SK-N-SH (cell line): ENCODE results near the gene GABRB2. TPM values are rescaled to one million over a fixed set of nuclear protein-coding genes. Genes with fewer than 3 reads are reported as not detected.

Experiments used
- CTCF ChIA-PET: fragments of 300-600, 350-600 bp; formaldehyde crosslinking; extraction: SDS; loops from one replicate; lab custom pipeline; 2021; lab: Yijun Ruan, JAX
- POLR2A ChIA-PET: fragments of 350-600 bp; sonication (Branson Sonifier 250); formaldehyde crosslinking; extraction: SDS; loops from one replicate; lab custom pipeline; 2020; ENCODE audit warnings: antibody characterized with exemption, inconsistent platforms; lab: Yijun Ruan, JAX
- DNase-seq: peaks from one replicate; pipeline ENCODE4 v3.0.0; 2012
- H2AFZ ChIP-seq: fragments of 200-600 bp; sonication (generic); 2 replicates; pipeline ENCODE4 v1.8.1; 2016; ENCODE audit warnings: antibody characterized with exemption, mild to moderate bottlenecking, low read depth
- H3F3A ChIP-seq: fragments of 200-600 bp; sonication (generic); replicated peaks from 2 replicates; pipeline ENCODE3; 2016; ENCODE audit warnings: antibody characterized with exemption, mild to moderate bottlenecking; ENCODE audit not compliant: insufficient read depth
- H3K27ac ChIP-seq, 2 experiments: fragments of 200-500 bp in 1 of 2; fragments of 200-600 bp in 1 of 2; sonication (Bioruptor generic) in 1 of 2; sonication (generic), shearing (Covaris generic) in 1 of 2; 2 replicates each; pipeline versions ENCODE4 v1.5.1 to v1.6.1; 2014 to 2016; ENCODE audit warnings: low read depth in 2 of 2, inconsistent platforms in 1 of 2, low read length in 1 of 2, mild to moderate bottlenecking in 1 of 2, mixed read lengths in 1 of 2
- H3K27me3 ChIP-seq: fragments of 200-600 bp; sonication (generic), shearing (Covaris generic); 2 replicates; pipeline ENCODE4 v1.6.1; 2016; ENCODE audit warnings: mixed run types; ENCODE audit not compliant: insufficient read depth
- H3K36me3 ChIP-seq, 2 experiments: fragments of 200-500 bp in 1 of 2; fragments of 200-600 bp in 1 of 2; sonication (Bioruptor generic) in 1 of 2; sonication (generic) in 1 of 2; replicated peaks in 1 of 2; 2 replicates each; pipeline versions ENCODE3 to v1.5.1; 2014 to 2016; ENCODE audit warnings: low read length in 1 of 2, mild to moderate bottlenecking in 1 of 2; ENCODE audit not compliant: insufficient read depth in 2 of 2, control insufficient read depth in 1 of 2
- H3K4me1 ChIP-seq, 2 experiments: fragments of 200-500 bp in 1 of 2; fragments of 200-600 bp in 1 of 2; sonication (Bioruptor generic) in 1 of 2; sonication (generic), shearing (Covaris generic) in 1 of 2; 2 replicates each; pipeline versions ENCODE4 v1.5.1 to v1.6.1; 2014 to 2016; ENCODE audit warnings: low read depth in 1 of 2, low read length in 1 of 2, mixed run types in 1 of 2; ENCODE audit not compliant: insufficient read depth in 2 of 2, control insufficient read depth in 1 of 2
- H3K4me2 ChIP-seq: fragments of 200-600 bp; sonication (generic), shearing (Covaris generic); 2 replicates; pipeline ENCODE4 v1.6.1; 2017; ENCODE audit warnings: mixed run types
- H3K4me3 ChIP-seq, 2 experiments: fragments of 200-500 bp in 1 of 2; fragments of 200-600 bp in 1 of 2; sonication (Bioruptor generic) in 1 of 2; sonication (generic), shearing (Covaris generic) in 1 of 2; 2 replicates each; pipeline versions ENCODE4 v1.5.1 to v1.8.1; 2014 to 2016; ENCODE audit warnings: low read depth in 2 of 2, inconsistent platforms in 1 of 2, low read length in 1 of 2, mild to moderate bottlenecking in 1 of 2, mixed read lengths in 1 of 2, moderate library complexity in 1 of 2
- H3K79me2 ChIP-seq: fragments of 200-600 bp; sonication (generic); 2 replicates; pipeline ENCODE4 v1.8.1; 2017; ENCODE audit warnings: mild to moderate bottlenecking; ENCODE audit not compliant: insufficient read depth
- H3K9ac ChIP-seq: fragments of 200-600 bp; sonication (generic); 2 replicates; pipeline ENCODE4 v1.6.1; 2017; ENCODE audit warnings: mixed run types
- H3K9me2 ChIP-seq: fragments of 200-600 bp; sonication (generic); 2 replicates; pipeline ENCODE4 v1.6.1; 2017; ENCODE audit warnings: mixed run types
- H3K9me3 ChIP-seq: fragments of 200-600 bp; sonication (generic); 2 replicates; pipeline ENCODE4 v1.6.1; 2017; ENCODE audit warnings: mixed run types, mild to moderate bottlenecking, moderate library complexity
- H4K20me1 ChIP-seq: fragments of 200-600 bp; sonication (generic); 2 replicates; pipeline ENCODE4 v1.6.1; 2017; ENCODE audit warnings: mild to moderate bottlenecking, mixed run types; ENCODE audit not compliant: insufficient read depth
- CHD2 ChIP-seq: fragments of 150-350 bp; IDR thresholded peaks from 2 replicates; pipeline ENCODE4 v1.6.1; 2018; ENCODE audit warnings: low read length; ENCODE audit not compliant: partially characterized antibody
- ELF1 ChIP-seq: IDR thresholded peaks from 2 replicates; pipeline ENCODE4 v1.4.0; 2012
- EZH2phosphoT487 ChIP-seq: fragments of 200-600 bp; sonication (generic); IDR thresholded peaks from 2 replicates; pipeline ENCODE4 v1.6.1; 2017; ENCODE audit warnings: low read depth, mixed run types, mild to moderate bottlenecking, antibody characterized with exemption, moderate library complexity, borderline replicate concordance
- GABPA ChIP-seq: IDR thresholded peaks from 2 replicates; pipeline ENCODE4 v1.4.0; 2012; ENCODE audit warnings: low read depth, mild to moderate bottlenecking
- GATA2 ChIP-seq: sonication (generic); formaldehyde crosslinking; IDR thresholded peaks from 2 replicates; pipeline ENCODE4 v1.5.0; 2020; ENCODE audit warnings: mild to moderate bottlenecking, missing genetic modification reagents
- JUND ChIP-seq: IDR thresholded peaks from 2 replicates; pipeline ENCODE4 v1.4.0; 2012
- MEF2A ChIP-seq: IDR thresholded peaks from 2 replicates; pipeline ENCODE4 v1.4.0; 2012; ENCODE audit warnings: low read depth, borderline replicate concordance
- MXI1 ChIP-seq: IDR thresholded peaks from 2 replicates; pipeline ENCODE4 v1.6.1; 2012; ENCODE audit warnings: mild to moderate bottlenecking, low read depth, low read length, improper control_type of control experiment
- NRF1 ChIP-seq: IDR thresholded peaks from 2 replicates; pipeline ENCODE4 v1.6.1; 2012; ENCODE audit warnings: low read depth, mild to moderate bottlenecking, low read length
- PBX3 ChIP-seq: IDR thresholded peaks from 2 replicates; pipeline ENCODE4; 2012
- RAD21 ChIP-seq: IDR thresholded peaks from 2 replicates; pipeline ENCODE4 v1.6.1; 2012; ENCODE audit warnings: mild to moderate bottlenecking, low read length
- RCOR1 ChIP-seq: fragments of 150-350 bp; IDR thresholded peaks from 2 replicates; pipeline ENCODE4 v1.6.1; 2017; ENCODE audit warnings: antibody characterized with exemption, low read length
- REST ChIP-seq: IDR thresholded peaks from 2 replicates; pipeline ENCODE4 v1.6.1; 2012; ENCODE audit warnings: mild to moderate bottlenecking, low read depth, low read length, moderate library complexity
- RFX5 ChIP-seq: IDR thresholded peaks from 2 replicates; pipeline ENCODE4 v1.6.1; 2012; ENCODE audit warnings: mild to moderate bottlenecking, improper control_type of control experiment, low read length
- RXRA ChIP-seq: IDR thresholded peaks from 2 replicates; pipeline ENCODE4 v1.4.0; 2012; ENCODE audit warnings: low read depth, mild to moderate bottlenecking, borderline replicate concordance
- SMC3 ChIP-seq: IDR thresholded peaks from 2 replicates; pipeline ENCODE4 v1.6.1; 2012; ENCODE audit warnings: low read depth, low read length, improper control_type of control experiment
- TEAD4 ChIP-seq: IDR thresholded peaks from 2 replicates; pipeline ENCODE4 v1.4.0; 2012; ENCODE audit warnings: mild to moderate bottlenecking, borderline replicate concordance; ENCODE audit not compliant: insufficient read depth
- USF1 ChIP-seq: IDR thresholded peaks from 2 replicates; pipeline ENCODE4 v1.4.0; 2012; ENCODE audit warnings: low read depth, borderline replicate concordance
- YY1 ChIP-seq: IDR thresholded peaks from 2 replicates; pipeline ENCODE4 v1.4.0; 2012; ENCODE audit warnings: low read depth, mild to moderate bottlenecking
- WGBS: methylation state at CpG from one replicate; pipeline ENCODE4 v1.1.6; 2017; ENCODE audit warnings: low lambda C conversion rate; 5-methylcytosine and 5-hydroxymethylcytosine counted together
- polyA plus RNA-seq, 3 experiments: library from polyadenylated mRNA; depleted of rRNA; stranded (reverse); fragments of >200 nt; gene quantifications; 2 replicates each; pipeline ENCODE4 v1.2.3, GENCODE V29; 2012
- TF ChIP-seq, protein P1 (sequence below): IDR thresholded peaks from 2 replicates; pipeline ENCODE4 v1.4.0; 2012; ENCODE audit warnings: low read depth, borderline replicate concordance

The GABRB2 gene
- polyA plus RNA-seq, 1 of the 3 experiments (the other 2 are of a cell fraction): not detected

- Histone ChIP-seq H3K9ac (no peak overlapping the region), H4K20me1 (no peaks in the 10 kb centered on the region), H3K36me3 (no peaks in the 10 kb centered on the region), H3K27me3 (no peaks in the 10 kb centered on the region), H3K4me1 (no peaks in the 10 kb centered on the region), H3K4me2 (no peak overlapping the region), H2AFZ (no peak overlapping the region), H3K4me3 (no peak overlapping the region), H3K79me2 (no peaks in the 10 kb centered on the region), H3K27ac (no peak overlapping the region), H3K9me2 (no peaks in the 10 kb centered on the region), H3F3A (no peaks in the 10 kb centered on the region), H3K9me3 (no peaks in the 10 kb centered on the region)
- ChIA-PET CTCF (no interaction called here), POLR2A (no interaction called here)
- DNase-seq: no peak
- WGBS: 14% methylated on average over 4 of the region's 4 CpGs
- no peak for TF ChIP-seq GATA2 (CRISPR knock-in tag)
- TF ChIP-seq GABPA: no peak
- TF ChIP-seq USF1: no peak
- TF ChIP-seq RAD21: no peak
- TF ChIP-seq, protein P1, sequence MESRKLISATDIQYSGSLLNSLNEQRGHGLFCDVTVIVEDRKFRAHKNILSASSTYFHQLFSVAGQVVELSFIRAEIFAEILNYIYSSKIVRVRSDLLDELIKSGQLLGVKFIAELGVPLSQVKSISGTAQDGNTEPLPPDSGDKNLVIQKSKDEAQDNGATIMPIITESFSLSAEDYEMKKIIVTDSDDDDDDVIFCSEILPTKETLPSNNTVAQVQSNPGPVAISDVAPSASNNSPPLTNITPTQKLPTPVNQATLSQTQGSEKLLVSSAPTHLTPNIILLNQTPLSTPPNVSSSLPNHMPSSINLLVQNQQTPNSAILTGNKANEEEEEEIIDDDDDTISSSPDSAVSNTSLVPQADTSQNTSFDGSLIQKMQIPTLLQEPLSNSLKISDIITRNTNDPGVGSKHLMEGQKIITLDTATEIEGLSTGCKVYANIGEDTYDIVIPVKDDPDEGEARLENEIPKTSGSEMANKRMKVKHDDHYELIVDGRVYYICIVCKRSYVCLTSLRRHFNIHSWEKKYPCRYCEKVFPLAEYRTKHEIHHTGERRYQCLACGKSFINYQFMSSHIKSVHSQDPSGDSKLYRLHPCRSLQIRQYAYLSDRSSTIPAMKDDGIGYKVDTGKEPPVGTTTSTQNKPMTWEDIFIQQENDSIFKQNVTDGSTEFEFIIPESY: no peak
- no peak for TF ChIP-seq REST
- TF ChIP-seq RXRA: no peak
- no peak for TF ChIP-seq TEAD4
- TF ChIP-seq MEF2A: no peak
- TF ChIP-seq SMC3: no peak
- no peak for TF ChIP-seq ELF1
- TF ChIP-seq EZH2phosphoT487: no peak
- TF ChIP-seq RFX5: no peak
- TF ChIP-seq MXI1: no peak
- no peak for TF ChIP-seq NRF1
- TF ChIP-seq PBX3: no peak
- no peak for TF ChIP-seq RCOR1
- no peak for TF ChIP-seq YY1
- no peak for TF ChIP-seq JUND
- TF ChIP-seq CHD2: no peak
Measured at GRCh38 chr5:161306351-161306995, 240.1 kb downstream of the GABRB2 start.
